Measurements from ENCODE around the gene CX3CR1. TPM values are rescaled to one million over a fixed set of nuclear protein-coding genes. Genes with fewer than 3 reads are reported as not detected.
"Not testable (repeated sequence)": the region's sequence is repeated elsewhere in the genome, so short reads cannot be mapped to it uniquely, and the experiment has no call there.

Gene CX3CR1
- total and polyA plus RNA-seq, 8 donors: 1.8 to 6.4 (median 4.6) TPM

DNA sequence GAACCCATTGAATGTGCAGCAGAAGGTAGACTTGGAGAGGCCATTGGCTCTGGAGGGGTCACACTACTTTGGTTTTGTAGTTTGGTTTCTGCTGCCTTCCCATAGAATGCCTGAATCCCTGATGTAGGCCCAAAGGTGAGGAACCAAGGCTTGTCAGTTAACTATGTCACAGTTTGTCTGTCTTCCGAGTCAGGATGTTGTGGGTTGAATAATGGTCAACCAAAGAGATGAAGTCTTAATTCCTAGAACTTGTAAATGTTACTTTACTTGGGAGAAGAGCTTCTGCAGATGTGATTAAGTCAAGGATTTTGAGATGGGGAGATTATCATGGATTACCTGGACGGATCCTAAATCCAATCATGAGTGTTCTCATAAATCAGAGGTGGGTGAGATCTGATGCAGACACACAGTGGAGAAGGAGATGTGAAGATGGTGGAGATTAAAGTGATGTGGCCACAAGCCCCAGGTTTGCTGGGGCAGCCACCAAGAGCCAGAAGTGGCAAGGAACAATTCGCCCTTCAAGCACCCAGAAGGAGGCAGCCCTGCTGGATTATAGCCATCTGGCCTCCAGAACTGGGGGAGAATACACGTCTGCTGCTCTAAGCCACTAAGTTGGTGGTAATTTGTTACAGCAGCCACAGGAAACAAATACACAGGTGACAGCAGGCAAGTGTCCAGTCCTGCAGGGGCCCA, 47.4 kb upstream of the CX3CR1 start:
- Histone ChIP-seq H3K36me3 (no peaks in the 10 kb centered on the region), H3K27me3 (no peaks in the 10 kb centered on the region), H3K4me1 (no peaks in the 10 kb centered on the region), H3K9me3 (no peaks in the 10 kb centered on the region), H3K4me3 (no peak overlapping the region), H3K27ac (no peak overlapping the region)
- intact Hi-C loops (cut with DNase I): no loop called here
- TF ChIP-seq CTCF (IDR thresholded peaks at IDR 0.05): no peak
- no peak for ATAC-seq
- no peak for DNase-seq

DNA sequence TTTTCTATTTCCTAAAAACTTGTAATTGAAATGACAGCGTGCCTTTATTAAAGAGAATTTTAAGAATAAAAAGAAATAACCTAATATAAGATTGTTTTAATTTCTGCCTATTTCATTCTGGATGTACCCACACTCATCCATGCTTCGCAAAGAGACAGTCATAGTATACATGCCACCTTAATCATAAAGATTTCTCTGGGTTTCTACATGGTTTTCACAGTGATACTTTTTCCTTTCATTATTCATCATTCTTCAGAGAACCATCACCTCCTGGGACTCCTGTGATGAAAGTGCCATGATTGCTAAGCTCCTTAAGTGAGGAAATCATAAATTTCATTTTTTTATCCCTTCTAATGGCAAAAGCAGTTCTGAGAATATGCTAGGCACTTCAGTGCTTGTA, 45.4 kb upstream of the CX3CR1 start:
- no peak for ATAC-seq
- intact Hi-C loops (cut with DNase I): no loop called here
- no peak for TF ChIP-seq CTCF (IDR thresholded peaks at IDR 0.05)

GRCh38 chr3:39323494-39323893, 43.7 kb upstream of the CX3CR1 start:
- H3K4me1 ChIP-seq: no peaks in the 10 kb centered on the region
- DNase-seq (no peak), ATAC-seq (no peak)
- H3K36me3 ChIP-seq: no peaks in the 10 kb centered on the region
- H3K27ac ChIP-seq: no peak overlapping the region
- intact Hi-C loops (cut with DNase I): no loop called here
- H3K27me3 ChIP-seq: no peaks in the 10 kb centered on the region
- TF ChIP-seq CTCF (IDR thresholded peaks at IDR 0.05): no peak
- no peak overlapping the region for H3K4me3 ChIP-seq
- H3K9me3 ChIP-seq: no peaks in the 10 kb centered on the region

More for the DNA sequence above, 45.4 kb upstream of the CX3CR1 start:
- no peaks in the 10 kb centered on the region for H3K9me3 ChIP-seq
- no peak overlapping the region for H3K27ac ChIP-seq
- H3K27me3 ChIP-seq: no peaks in the 10 kb centered on the region
- no peaks in the 10 kb centered on the region for H3K36me3 ChIP-seq
- DNase-seq: no peak
- H3K4me1 ChIP-seq: no peaks in the 10 kb centered on the region
- no peak overlapping the region for H3K4me3 ChIP-seq

DNA sequence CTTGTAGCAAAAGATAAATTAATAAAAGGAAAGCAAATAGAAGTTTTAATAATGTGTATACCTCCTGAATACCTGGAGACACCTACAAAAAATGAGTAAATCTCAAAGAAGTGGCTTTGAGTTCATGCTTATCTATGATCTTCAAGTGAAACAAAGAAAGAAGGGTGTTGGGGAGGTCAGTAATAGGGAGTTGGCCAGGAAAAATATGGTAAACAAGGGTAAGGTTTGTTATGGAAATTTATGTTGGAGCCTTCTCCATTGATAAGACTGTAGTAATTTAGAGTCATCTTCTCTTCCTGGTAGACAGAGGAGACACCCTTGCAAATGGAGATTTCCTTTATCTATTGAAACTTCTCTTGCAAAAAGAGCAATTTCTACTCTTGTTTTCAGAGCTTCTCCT, 43.1 kb upstream of the CX3CR1 start:
- no peaks in the 10 kb centered on the region for H3K9me3 ChIP-seq
- TF ChIP-seq CTCF (IDR thresholded peaks at IDR 0.05): no peak
- no peak overlapping the region for H3K4me3 ChIP-seq
- no peak for ATAC-seq
- intact Hi-C loops (cut with DNase I): no loop called here
- no peak for DNase-seq
- no peak overlapping the region for H3K27ac ChIP-seq
- no peaks in the 10 kb centered on the region for H3K4me1 ChIP-seq
- no peaks in the 10 kb centered on the region for H3K36me3 ChIP-seq
- no peaks in the 10 kb centered on the region for H3K27me3 ChIP-seq

GRCh38 chr3:39322209-39322715, 42.4 kb upstream of the CX3CR1 start:
- DNase-seq; ATAC-seq; H3K4me1 ChIP-seq; H3K9me3 ChIP-seq; H3K4me3 ChIP-seq; H3K27ac ChIP-seq; H3K27me3 ChIP-seq; intact Hi-C loops (cut with DNase I); H3K36me3 ChIP-seq: not testable (repeated sequence)

DNA sequence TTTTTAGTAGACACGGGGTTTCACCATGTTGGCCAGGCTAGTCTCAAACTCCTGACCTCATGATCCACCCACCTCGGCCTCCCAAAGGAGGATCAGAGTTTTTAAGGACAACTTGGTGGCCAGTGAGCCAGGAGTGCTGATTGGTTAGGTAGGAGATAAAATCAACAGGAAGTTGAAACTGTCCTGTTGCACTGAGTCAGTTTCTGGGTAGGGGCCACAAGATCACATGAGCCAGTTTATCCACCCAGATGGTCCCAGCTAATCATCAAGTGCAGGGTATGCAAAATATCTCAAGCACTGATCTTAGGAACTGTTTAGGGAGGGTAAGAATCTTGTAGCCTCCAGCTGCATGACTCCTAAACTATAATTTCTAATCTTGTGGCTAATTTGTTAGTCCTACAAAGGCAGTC, 41.7 kb upstream of the CX3CR1 start:
- DNase-seq; H3K4me3 ChIP-seq; intact Hi-C loops (cut with DNase I); ATAC-seq; H3K9me3 ChIP-seq; H3K27me3 ChIP-seq; H3K4me1 ChIP-seq; H3K36me3 ChIP-seq; H3K27ac ChIP-seq: not testable (repeated sequence)

All from left lung (tissue), 10 donors.